ENCODE measurements around the gene TECR. TPM values are rescaled to one million over a fixed set of nuclear protein-coding genes. Genes with fewer than 3 reads are reported as not detected.
A peak's percentile ranks its signal among the peaks of the same experiment; 100 is the strongest.

TECR gene
- total RNA-seq, 1 donor from 2014 or later, result 106 TPM

- Histone ChIP-seq H3K27me3 (ENCODE audit: insufficient read depth, low read length) (no peaks in the 10 kb centered on the region), H3K4me2 (ENCODE audit: low read length) (peak overlapping the region; percentile 90), H3K79me2 (ENCODE audit: insufficient read depth, low read length) (peaks cover 32% of the 10 kb centered on the region), H3K9me3 (ENCODE audit: insufficient read depth, low read depth, low read length) (no peaks in the 10 kb centered on the region), H3K36me3 (ENCODE audit: insufficient read depth, low read length) (peaks cover 2% of the 10 kb centered on the region), H2AFZ (ENCODE audit: low read depth, low read length) (peak overlapping the region; percentile 91), H3K9ac (ENCODE audit: low read length) (peak overlapping the region; percentile 90), H4K20me1 (ENCODE audit: insufficient read depth, low read length) (peaks cover 18% of the 10 kb centered on the region), H3K4me3 (ENCODE audit: insufficient read depth, low read depth, low read length) (peak overlapping the region; percentile 87), H3K27ac (ENCODE audit: low read depth, low read length) (peak overlapping the region; percentile 58), H3K4me1 (ENCODE audit: insufficient read depth, low read length) (peaks cover 7% of the 10 kb centered on the region)
- H3K4me3 Mint-ChIP-seq (ENCODE audit: unreplicated experiment), result peak overlapping the region; percentile 96
- peaks cover 7% of the 10 kb centered on the region for H3K36me3 Mint-ChIP-seq (ENCODE audit: low read depth, unreplicated experiment)
- no peak overlapping the region for H3K27ac Mint-ChIP-seq (ENCODE audit: unreplicated experiment)
- no peak for FAIRE-seq
- H3K27me3 Mint-ChIP-seq (ENCODE audit: low read depth, unreplicated experiment), result no peaks in the 10 kb centered on the region
- no peaks in the 10 kb centered on the region for H3K9me3 Mint-ChIP-seq (ENCODE audit: unreplicated experiment)
- TF ChIP-seq EZH2 (IDR thresholded peaks at IDR 0.05; ENCODE audit: insufficient read depth, low read length), result no peak
- TF ChIP-seq, protein P1, sequence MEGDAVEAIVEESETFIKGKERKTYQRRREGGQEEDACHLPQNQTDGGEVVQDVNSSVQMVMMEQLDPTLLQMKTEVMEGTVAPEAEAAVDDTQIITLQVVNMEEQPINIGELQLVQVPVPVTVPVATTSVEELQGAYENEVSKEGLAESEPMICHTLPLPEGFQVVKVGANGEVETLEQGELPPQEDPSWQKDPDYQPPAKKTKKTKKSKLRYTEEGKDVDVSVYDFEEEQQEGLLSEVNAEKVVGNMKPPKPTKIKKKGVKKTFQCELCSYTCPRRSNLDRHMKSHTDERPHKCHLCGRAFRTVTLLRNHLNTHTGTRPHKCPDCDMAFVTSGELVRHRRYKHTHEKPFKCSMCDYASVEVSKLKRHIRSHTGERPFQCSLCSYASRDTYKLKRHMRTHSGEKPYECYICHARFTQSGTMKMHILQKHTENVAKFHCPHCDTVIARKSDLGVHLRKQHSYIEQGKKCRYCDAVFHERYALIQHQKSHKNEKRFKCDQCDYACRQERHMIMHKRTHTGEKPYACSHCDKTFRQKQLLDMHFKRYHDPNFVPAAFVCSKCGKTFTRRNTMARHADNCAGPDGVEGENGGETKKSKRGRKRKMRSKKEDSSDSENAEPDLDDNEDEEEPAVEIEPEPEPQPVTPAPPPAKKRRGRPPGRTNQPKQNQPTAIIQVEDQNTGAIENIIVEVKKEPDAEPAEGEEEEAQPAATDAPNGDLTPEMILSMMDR (IDR thresholded peaks at IDR 0.05; ENCODE audit: insufficient read depth, low read depth, low read length), result no peak
- no peak for DNase-seq (ENCODE audit: low read depth)
- peaks cover 2% of the 10 kb centered on the region for H3K4me1 Mint-ChIP-seq (ENCODE audit: low read depth, unreplicated experiment)
Observed at GRCh38 chr19:14570864-14571527, 41.6 kb downstream of the TECR start.

DNA sequence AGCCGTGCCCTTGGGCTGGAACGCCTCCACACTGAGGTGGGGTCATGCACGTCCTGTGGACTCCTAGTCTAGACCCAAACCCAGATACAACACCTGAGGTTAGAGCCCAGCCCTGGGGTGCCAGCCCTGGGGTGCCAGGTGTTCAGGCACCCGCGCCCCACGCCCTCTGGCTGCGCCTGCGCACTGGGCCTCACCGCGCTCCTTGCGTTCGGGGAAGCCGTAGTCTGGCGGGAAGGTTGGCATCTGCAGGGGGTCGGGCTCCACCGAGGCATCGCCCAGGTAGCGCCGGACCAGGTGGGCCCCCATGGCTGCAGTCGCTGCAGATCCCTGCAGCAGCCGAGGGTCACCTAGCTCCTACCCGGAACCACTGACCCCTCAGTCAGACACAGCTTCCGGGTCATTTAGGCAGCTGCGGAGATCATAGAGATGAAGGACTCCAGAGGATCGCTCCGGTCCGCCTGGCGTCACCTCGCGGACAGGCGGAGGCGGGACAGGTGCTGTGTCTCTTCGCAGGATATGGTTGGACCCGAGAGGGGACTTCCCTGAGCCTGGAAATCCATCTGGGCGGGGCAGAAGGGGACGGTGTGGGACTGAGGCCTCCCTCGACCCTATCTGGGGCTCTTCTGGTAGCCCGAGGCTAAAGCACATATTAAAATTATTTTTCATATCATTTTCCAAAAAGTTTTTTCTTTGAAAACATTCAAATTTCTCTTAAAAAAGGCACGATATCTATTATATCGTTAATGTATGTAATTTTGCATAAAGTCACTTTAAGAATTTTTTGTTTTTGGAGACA, 42.5 kb downstream of the TECR start, which contains the start of gene NDUFB7:
Gene NDUFB7 (minus strand): TSS at position 372 of the 796 bp plus-strand sequence. CDS start 66 bp downstream, at position 306.
- TF ChIP-seq EZH2 (IDR thresholded peaks at IDR 0.05; ENCODE audit: insufficient read depth, low read length), result no peak
- TF ChIP-seq, protein P1 (IDR thresholded peaks at IDR 0.05; ENCODE audit: insufficient read depth, low read depth, low read length), result peak; percentile 60
- peak within 1 kb of the TSS; percentile 90 for H3K9ac ChIP-seq (ENCODE audit: low read length)
- DNase-seq (ENCODE audit: low read depth), result peak; percentile 91
- peaks cover 7% of the 10 kb centered on the region for H3K4me1 ChIP-seq (ENCODE audit: insufficient read depth, low read length)
- no peaks in the 10 kb centered on the region for H3K27me3 Mint-ChIP-seq (ENCODE audit: low read depth, unreplicated experiment)
- peak within 1 kb of the TSS; percentile 80 for H3K27ac Mint-ChIP-seq (ENCODE audit: unreplicated experiment)
- no peak for FAIRE-seq
- H3K36me3 Mint-ChIP-seq (ENCODE audit: low read depth, unreplicated experiment), result peaks cover 7% of the 10 kb centered on the region
- no peaks in the 10 kb centered on the region for H3K9me3 Mint-ChIP-seq (ENCODE audit: unreplicated experiment)
- H3K4me1 Mint-ChIP-seq (ENCODE audit: low read depth, unreplicated experiment), result peaks cover 2% of the 10 kb centered on the region
- H3K9me3 ChIP-seq (ENCODE audit: insufficient read depth, low read depth, low read length), result no peaks in the 10 kb centered on the region
- H3K4me3 ChIP-seq (ENCODE audit: insufficient read depth, low read depth, low read length), result peak within 1 kb of the TSS; percentile 87
- H4K20me1 ChIP-seq (ENCODE audit: insufficient read depth, low read length), result peaks cover 18% of the 10 kb centered on the region
- no peaks in the 10 kb centered on the region for H3K27me3 ChIP-seq (ENCODE audit: insufficient read depth, low read length)
- peak within 1 kb of the TSS; percentile 96 for H3K4me3 Mint-ChIP-seq (ENCODE audit: unreplicated experiment)
- H3K27ac ChIP-seq (ENCODE audit: low read depth, low read length), result peak within 1 kb of the TSS; percentile 58
- peaks cover 32% of the 10 kb centered on the region for H3K79me2 ChIP-seq (ENCODE audit: insufficient read depth, low read length)
- peaks cover 2% of the 10 kb centered on the region for H3K36me3 ChIP-seq (ENCODE audit: insufficient read depth, low read length)
- peak within 1 kb of the TSS; percentile 90 for H3K4me2 ChIP-seq (ENCODE audit: low read length)
- peak within 1 kb of the TSS; percentile 91 for H2AFZ ChIP-seq (ENCODE audit: low read depth, low read length)
